Panc1 (cell line): Measurements from ENCODE around the gene RRBP1. TPM values are rescaled to one million over a fixed set of nuclear protein-coding genes. Genes with fewer than 3 reads are reported as not detected.

ENCODE experiments used
- ATAC-seq: fragments of 200-7000 bp; cut with Tn5 transposase; 2 replicates; pipeline ENCODE4 v1.9.1; 2020; ENCODE audit warnings: mild to moderate bottlenecking, moderate library complexity
- BruUV-seq: library from RNA; stranded (reverse); fragments of 400-500 nt; replicated peaks from 2 replicates; lab custom pipeline; 2021; lab: Mats Ljungman, UMichigan
- CTCF ChIA-PET: fragments of 300-600 bp; sonication (Branson Sonifier 250); formaldehyde crosslinking; loops from one replicate; lab custom pipeline; 2022; ENCODE audit warnings: antibody characterized with exemption; lab: Charles Lee
- POLR2A ChIA-PET: fragments of 300-600 bp; sonication (Branson Sonifier 250); formaldehyde crosslinking; loops from one replicate; lab custom pipeline; 2022; ENCODE audit warnings: antibody characterized with exemption; lab: Charles Lee
- DNase-seq: peaks from one replicate; pipeline ENCODE4 v3.0.0-alpha.2; 2010; ENCODE audit warnings: low read depth, low spot score
- H3K27ac ChIP-seq: 2 replicates; pipeline ENCODE4 v1.5.1; 2011; ENCODE audit warnings: mild to moderate bottlenecking, low read length, inconsistent platforms
- H3K27me3 ChIP-seq: fragments of 200-500 bp; sonication (Bioruptor generic); 2 replicates; pipeline ENCODE4 v1.6.0; 2014; ENCODE audit warnings: low read length, inconsistent platforms; ENCODE audit not compliant: control insufficient read depth, insufficient read depth
- H3K36me3 ChIP-seq: fragments of 200-500 bp; sonication (Bioruptor generic); 2 replicates; pipeline ENCODE4 v1.5.1; 2014; ENCODE audit warnings: inconsistent platforms, mild to moderate bottlenecking, low read length, moderate library complexity; ENCODE audit not compliant: control insufficient read depth, insufficient read depth
- H3K4me1 ChIP-seq: 2 replicates; pipeline ENCODE4 v1.5.1; 2011; ENCODE audit warnings: inconsistent platforms, mild to moderate bottlenecking, low read length, moderate library complexity; ENCODE audit not compliant: control insufficient read depth, insufficient read depth
- H3K4me3 ChIP-seq, 2 experiments: 2 replicates each; pipeline ENCODE4 v1.5.1; 2011 to 2012; ENCODE audit warnings: low read depth in 2 of 2, low read length in 2 of 2, mild to moderate bottlenecking in 2 of 2, inconsistent platforms in 1 of 2, moderate library complexity in 1 of 2
- H3K9me3 ChIP-seq: fragments of 200-500 bp; sonication (Bioruptor generic); 2 replicates; pipeline ENCODE4 v1.5.1; 2014; ENCODE audit warnings: low read depth, mild to moderate bottlenecking, inconsistent platforms, low read length, moderate library complexity; ENCODE audit not compliant: control insufficient read depth, insufficient read depth
- CTCF ChIP-seq: fragments of 450-650 bp; IDR thresholded peaks from 2 replicates; pipeline ENCODE4 v1.5.1; 2017; ENCODE audit warnings: mild to moderate bottlenecking
- POLR2AphosphoS5 ChIP-seq: IDR thresholded peaks from 2 replicates; pipeline ENCODE4 v1.6.1; 2012; ENCODE audit warnings: mild to moderate bottlenecking, low read depth, low read length, moderate library complexity
- SIN3A ChIP-seq: IDR thresholded peaks from 2 replicates; pipeline ENCODE4 v1.6.1; 2012; ENCODE audit warnings: low read depth, mild to moderate bottlenecking, low read length, moderate library complexity, borderline replicate concordance; ENCODE audit not compliant: insufficient read depth
- TCF7L2 ChIP-seq: IDR thresholded peaks from 2 replicates; pipeline ENCODE4 v1.6.1; 2011; ENCODE audit warnings: mild to moderate bottlenecking, low read depth, low read length, inconsistent platforms
- in situ Hi-C: cut with HindIII; loops from 2 replicates; pipeline ENCODE4 v1.10.0; 2016; ENCODE audit warnings: low sequenced_read_pairs, low pct_unique_long_range_greater_than_20kb
- intact Hi-C: fragments of 100-400 bp; cut with micrococcal nuclease; formaldehyde crosslinking; loops from one replicate; pipeline ENCODE4 v1.10.0; 2022; ENCODE audit not compliant: unreplicated experiment
- total RNA-seq: library from RNA; stranded (reverse); gene quantifications from one replicate; pipeline ENCODE4 v1.2.1, GENCODE V29; 2021; ENCODE audit not compliant: unreplicated experiment
- TF ChIP-seq, protein P1 (sequence below), 2 experiments: IDR thresholded peaks; 2 replicates each; pipeline ENCODE4 v1.6.1; 2011 to 2012; ENCODE audit warnings: low read depth in 2 of 2, control low read depth in 1 of 2, low read length in 1 of 2, mild to moderate bottlenecking in 1 of 2, moderate library complexity in 1 of 2; ENCODE audit not compliant: insufficient read depth in 1 of 2

RRBP1 gene
- total RNA-seq, 1 experiment from 2014 or later = 152 TPM

GRCh38 chr20:17608701-17609497 is 73.1 kb downstream of the RRBP1 start:
- in situ Hi-C loops = no loop called here
- TF ChIP-seq, protein P1, sequence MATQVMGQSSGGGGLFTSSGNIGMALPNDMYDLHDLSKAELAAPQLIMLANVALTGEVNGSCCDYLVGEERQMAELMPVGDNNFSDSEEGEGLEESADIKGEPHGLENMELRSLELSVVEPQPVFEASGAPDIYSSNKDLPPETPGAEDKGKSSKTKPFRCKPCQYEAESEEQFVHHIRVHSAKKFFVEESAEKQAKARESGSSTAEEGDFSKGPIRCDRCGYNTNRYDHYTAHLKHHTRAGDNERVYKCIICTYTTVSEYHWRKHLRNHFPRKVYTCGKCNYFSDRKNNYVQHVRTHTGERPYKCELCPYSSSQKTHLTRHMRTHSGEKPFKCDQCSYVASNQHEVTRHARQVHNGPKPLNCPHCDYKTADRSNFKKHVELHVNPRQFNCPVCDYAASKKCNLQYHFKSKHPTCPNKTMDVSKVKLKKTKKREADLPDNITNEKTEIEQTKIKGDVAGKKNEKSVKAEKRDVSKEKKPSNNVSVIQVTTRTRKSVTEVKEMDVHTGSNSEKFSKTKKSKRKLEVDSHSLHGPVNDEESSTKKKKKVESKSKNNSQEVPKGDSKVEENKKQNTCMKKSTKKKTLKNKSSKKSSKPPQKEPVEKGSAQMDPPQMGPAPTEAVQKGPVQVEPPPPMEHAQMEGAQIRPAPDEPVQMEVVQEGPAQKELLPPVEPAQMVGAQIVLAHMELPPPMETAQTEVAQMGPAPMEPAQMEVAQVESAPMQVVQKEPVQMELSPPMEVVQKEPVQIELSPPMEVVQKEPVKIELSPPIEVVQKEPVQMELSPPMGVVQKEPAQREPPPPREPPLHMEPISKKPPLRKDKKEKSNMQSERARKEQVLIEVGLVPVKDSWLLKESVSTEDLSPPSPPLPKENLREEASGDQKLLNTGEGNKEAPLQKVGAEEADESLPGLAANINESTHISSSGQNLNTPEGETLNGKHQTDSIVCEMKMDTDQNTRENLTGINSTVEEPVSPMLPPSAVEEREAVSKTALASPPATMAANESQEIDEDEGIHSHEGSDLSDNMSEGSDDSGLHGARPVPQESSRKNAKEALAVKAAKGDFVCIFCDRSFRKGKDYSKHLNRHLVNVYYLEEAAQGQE (IDR thresholded peaks at IDR 0.05; ENCODE audit: insufficient read depth in 1 of 2, low read depth in 2 of 2, low read length in 1 of 2) = no peak
- TF ChIP-seq POLR2AphosphoS5 (no peak; the same call in 1 of the 2 replicates), CTCF (no peak), SIN3A (no peak), TCF7L2 (no peak)
- H3K27me3 ChIP-seq = no peaks in the 10 kb centered on the region
- no peak for ATAC-seq
- POLR2A ChIA-PET = no interaction called here
- no peak overlapping the region for H3K27ac ChIP-seq
- no peak overlapping the region for H3K4me3 ChIP-seq
- CTCF ChIA-PET = no interaction called here
- DNase-seq = no peak
- no peaks in the 10 kb centered on the region for H3K9me3 ChIP-seq
- H3K36me3 ChIP-seq = peaks cover 22% of the 10 kb centered on the region
- intact Hi-C loops = no loop called here
- peaks cover 63% of the 10 kb centered on the region for H3K4me1 ChIP-seq
- no TSS peak for BruUV-seq

- intact Hi-C loops (no loop called here), in situ Hi-C loops (no loop called here)
- CTCF ChIA-PET = no interaction called here
- Histone ChIP-seq H3K9me3 (no peaks in the 10 kb centered on the region), H3K27ac (no peak overlapping the region), H3K36me3 (peaks cover 40% of the 10 kb centered on the region), H3K4me1 (peaks cover 42% of the 10 kb centered on the region), H3K27me3 (no peaks in the 10 kb centered on the region), H3K4me3 (no peak overlapping the region)
- TF ChIP-seq TCF7L2 = no peak
- no peak for TF ChIP-seq SIN3A
- TF ChIP-seq POLR2AphosphoS5 = no peak
- no peak for TF ChIP-seq CTCF
- TF ChIP-seq, protein P1 (IDR thresholded peaks at IDR 0.05; ENCODE audit: insufficient read depth in 1 of 2, low read depth in 2 of 2, low read length in 1 of 2) = no peak
- BruUV-seq = no TSS peak
- POLR2A ChIA-PET = interaction anchor here (0.5 to 0.7 kb wide), 2 partner anchors 12 to 434 kb away, joined by 3 to 5 read pairs; no protein-coding TSS in a partner anchor
- DNase-seq (no peak), ATAC-seq (no peak)
Observed at GRCh38 chr20:17606001-17606400, 76.0 kb downstream of the RRBP1 start.
